BLaER1 treated with 17β-estradiol and CSF1 and Interleukin-3, amounts not matched to agents 10 nM and 100 nM (cell line): ENCODE data around the gene EID2.

Experiments
- H3K27ac ChIP-seq, 11 experiments: shearing (Covaris generic); formaldehyde crosslinking; 2 replicates each; pipeline ENCODE4 v1.8.1; 2022
- H3K27me3 ChIP-seq, 11 experiments: shearing (Covaris generic); formaldehyde crosslinking; 2 replicates each; pipeline ENCODE4 v1.8.1; 2022
- H3K36me3 ChIP-seq, 11 experiments: shearing (Covaris generic); formaldehyde crosslinking; 2 replicates each; pipeline ENCODE4 v1.8.1; 2022
- H3K4me1 ChIP-seq, 10 experiments: shearing (Covaris generic); formaldehyde crosslinking; 2 replicates each; pipeline ENCODE4 v1.8.1; 2022
- H3K4me2 ChIP-seq, 11 experiments: shearing (Covaris generic); formaldehyde crosslinking; 2 replicates each; pipeline ENCODE4 v1.8.1; 2022
- H3K4me3 ChIP-seq, 10 experiments: shearing (Covaris generic); formaldehyde crosslinking; 2 replicates each; pipeline ENCODE4 v1.8.1; 2022
- H3K9ac ChIP-seq, 11 experiments: shearing (Covaris generic); formaldehyde crosslinking; 2 replicates each; pipeline ENCODE4 v1.8.1; 2022
- H3K9me3 ChIP-seq, 11 experiments: shearing (Covaris generic); formaldehyde crosslinking; replicated peaks in 1 of 11; 2 replicates each; pipeline ENCODE4 v1.8.1; 2022
- H4K20me1 ChIP-seq, 11 experiments: shearing (Covaris generic); formaldehyde crosslinking; 2 replicates each; pipeline ENCODE4 v1.8.1; 2022
- Cebpa-rat ChIP-seq, 11 experiments: shearing (Covaris generic); IDR thresholded peaks; 2 replicates each; pipeline ENCODE4 v1.8.1; 2022

The EID2 gene

DNA sequence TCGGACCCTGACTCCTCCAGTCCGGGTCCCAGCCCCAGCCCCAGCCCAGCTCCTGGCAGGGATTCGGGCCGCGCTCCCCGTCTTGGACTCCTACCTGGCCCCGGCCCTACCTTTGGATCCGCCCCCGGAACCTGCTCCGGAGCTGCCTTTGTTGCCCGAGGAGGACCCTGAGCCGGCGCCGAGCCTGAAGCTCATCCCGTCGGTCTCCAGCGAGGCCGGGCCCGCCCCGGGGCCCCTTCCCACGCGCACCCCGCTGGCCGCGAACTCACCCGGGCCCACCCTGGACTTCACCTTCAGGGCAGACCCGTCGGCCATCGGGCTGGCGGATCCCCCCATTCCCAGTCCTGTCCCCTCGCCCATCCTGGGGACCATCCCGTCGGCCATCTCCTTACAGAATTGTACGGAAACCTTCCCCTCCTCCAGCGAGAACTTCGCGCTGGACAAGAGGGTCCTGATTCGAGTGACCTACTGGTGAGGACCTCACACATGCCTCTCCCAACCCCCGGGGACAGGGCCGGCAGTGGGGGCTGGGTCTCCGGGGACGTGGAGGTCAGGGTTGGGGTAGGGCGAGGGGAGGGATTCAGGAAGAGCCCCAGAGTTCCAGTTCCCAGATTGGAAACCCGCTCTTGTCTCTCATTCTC, 24.3 kb downstream of the EID2 start:
- H4K20me1 ChIP-seq, result peaks cover 0 to 15% (median 0%) of the 10 kb centered on the region in 11 experiments; a peak in 5 of 22 replicates
- H3K36me3 ChIP-seq, result no peaks in the 10 kb centered on the region
- peaks cover 5 to 21% (median 14%) of the 10 kb centered on the region in 10 experiments; a peak in 15 of 20 replicates for H3K4me1 ChIP-seq
- H3K9me3 ChIP-seq, result peaks cover 0 to 6% (median 0%) of the 10 kb centered on the region in 11 experiments; a peak in 1 of 22 replicates
- H3K4me2 ChIP-seq, result peak overlapping the region in 7 of 11 experiments; percentile 5 to 49 (median 39); a peak in 8 of 22 replicates
- peaks cover 41 to 73% (median 58%) of the 10 kb centered on the region in 11 experiments for H3K27me3 ChIP-seq
- H3K4me3 ChIP-seq, result peak overlapping the region in 1 of 10 experiments; percentile 44; a peak in 1 of 20 replicates
- no peak overlapping the region for H3K9ac ChIP-seq
- TF ChIP-seq Cebpa-rat (IDR thresholded peaks at IDR 0.05), result no peak
- H3K27ac ChIP-seq, result no peak overlapping the region

DNA sequence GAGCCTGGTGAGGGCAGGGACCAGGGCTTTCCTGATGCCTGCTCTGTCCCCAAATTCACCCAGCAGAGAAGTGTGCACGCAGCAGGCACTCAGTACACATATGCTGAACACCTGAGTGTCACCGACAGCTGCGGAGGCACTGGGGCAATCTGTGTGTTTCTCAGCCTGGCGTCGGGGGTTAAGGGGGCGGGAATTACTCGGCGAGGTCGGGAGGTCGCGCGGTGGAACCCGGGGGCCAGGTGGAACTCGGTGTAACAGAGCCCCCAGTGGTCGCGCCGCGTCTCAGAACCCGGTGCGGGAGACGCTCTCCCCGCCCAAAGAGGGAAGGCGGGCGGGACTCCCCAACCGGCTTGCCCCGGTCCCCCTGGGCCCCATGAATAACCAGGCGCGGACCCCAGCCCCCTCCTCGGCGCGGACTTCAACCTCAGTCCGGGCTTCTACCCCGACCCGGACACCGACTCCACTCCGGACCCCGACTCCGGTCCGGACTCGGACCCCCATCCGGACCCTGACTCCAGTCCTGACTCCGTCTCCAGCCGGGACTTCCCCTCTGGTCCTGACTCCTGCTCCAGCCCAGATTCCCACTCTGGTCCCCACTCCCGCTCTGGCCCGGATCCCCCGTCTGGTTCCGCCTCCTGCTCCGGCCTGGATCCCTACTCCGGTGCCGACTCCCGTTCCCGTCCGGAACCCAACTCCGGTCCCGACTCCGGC, 25.0 kb downstream of the EID2 start, which contains the start of gene SELENOV:
Gene SELENOV (plus strand): TSS at position 300 of the 711 bp plus-strand sequence. CDS start 74 bp downstream, at position 374.
- Histone ChIP-seq H3K4me1 (peaks cover 5 to 21% (median 14%) of the 10 kb centered on the region in 10 experiments; a peak in 15 of 20 replicates), H3K27me3 (peaks cover 41 to 73% (median 58%) of the 10 kb centered on the region in 11 experiments), H3K9me3 (peaks cover 0 to 6% (median 0%) of the 10 kb centered on the region in 11 experiments; a peak in 1 of 22 replicates), H3K9ac (no peak within 1 kb of the TSS), H3K36me3 (no peaks in the 10 kb centered on the region), H3K4me3 (peak within 1 kb of the TSS in 1 of 10 experiments; percentile 44; a peak in 2 of 20 replicates), H3K4me2 (peak within 1 kb of the TSS; percentile 5 to 49 (median 35); a peak in 19 of 22 replicates), H3K27ac (no peak within 1 kb of the TSS), H4K20me1 (peaks cover 0 to 15% (median 0%) of the 10 kb centered on the region in 11 experiments; a peak in 5 of 22 replicates)
- no peak for TF ChIP-seq Cebpa-rat (IDR thresholded peaks at IDR 0.05)

DNA sequence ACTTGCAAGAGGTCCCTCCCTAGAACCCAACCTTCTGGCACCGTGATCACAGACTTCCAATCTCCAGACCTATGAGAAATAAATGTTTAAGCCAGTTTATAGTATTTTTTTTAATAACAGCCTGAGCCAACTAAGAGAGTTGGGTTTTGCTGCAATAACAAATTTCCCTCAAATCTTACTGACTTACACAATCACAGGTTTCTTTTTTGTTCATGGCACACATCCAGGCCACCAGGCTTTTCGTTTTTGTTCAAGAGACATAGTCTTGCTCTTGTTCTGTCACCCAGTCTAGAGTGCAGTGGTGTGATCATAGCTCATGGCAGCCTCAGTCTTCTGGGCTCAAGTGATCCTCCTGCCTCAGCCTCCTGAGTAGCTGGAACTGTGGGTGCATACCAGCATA, 27.0 kb downstream of the EID2 start:
- TF ChIP-seq Cebpa-rat (IDR thresholded peaks at IDR 0.05), result no peak
- H4K20me1 ChIP-seq, result peaks cover 0 to 15% (median 0%) of the 10 kb centered on the region in 11 experiments; a peak in 5 of 22 replicates
- peaks cover 0 to 6% (median 0%) of the 10 kb centered on the region in 11 experiments; a peak in 1 of 22 replicates for H3K9me3 ChIP-seq
- no peak overlapping the region for H3K9ac ChIP-seq
- peaks cover 50 to 79% (median 71%) of the 10 kb centered on the region in 11 experiments for H3K27me3 ChIP-seq
- H3K27ac ChIP-seq, result no peak overlapping the region
- no peak overlapping the region for H3K4me2 ChIP-seq
- H3K4me3 ChIP-seq, result no peak overlapping the region
- H3K36me3 ChIP-seq, result no peaks in the 10 kb centered on the region
- peaks cover 0 to 14% (median 8%) of the 10 kb centered on the region in 10 experiments; a peak in 13 of 20 replicates for H3K4me1 ChIP-seq

DNA sequence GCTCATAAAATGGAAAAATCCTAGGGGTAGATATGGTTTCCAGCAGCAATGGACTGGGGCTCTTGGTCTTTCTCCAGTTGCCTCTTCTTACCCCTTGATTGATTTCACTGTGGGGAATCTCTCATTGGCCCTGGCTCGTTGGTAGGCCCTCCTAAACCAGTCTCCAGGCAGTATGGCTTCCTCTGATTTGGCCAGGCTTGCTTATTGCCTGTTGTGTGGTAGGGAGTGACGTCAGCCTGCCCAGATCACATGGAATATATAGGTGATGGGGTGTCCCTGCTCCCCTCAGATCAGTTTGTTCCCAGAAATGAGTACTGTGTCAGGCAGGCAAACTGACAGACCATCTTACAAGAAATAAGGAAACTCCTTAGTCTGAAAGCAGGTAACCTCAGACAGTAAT, 30.7 kb downstream of the EID2 start:
- peaks cover 55 to 74% (median 68%) of the 10 kb centered on the region in 11 experiments for H3K27me3 ChIP-seq
- peaks cover 0 to 15% (median 13%) of the 10 kb centered on the region in 10 experiments; a peak in 7 of 20 replicates for H3K4me1 ChIP-seq
- peaks cover 0 to 4% (median 0%) of the 10 kb centered on the region in 11 experiments; a peak in 1 of 22 replicates for H3K36me3 ChIP-seq
- H3K27ac ChIP-seq, result no peak overlapping the region
- no peak overlapping the region for H3K4me3 ChIP-seq
- H3K4me2 ChIP-seq, result no peak overlapping the region
- no peak for TF ChIP-seq Cebpa-rat (IDR thresholded peaks at IDR 0.05)
- peaks cover 0 to 8% (median 0%) of the 10 kb centered on the region in 11 experiments; a peak in 4 of 22 replicates for H4K20me1 ChIP-seq
- no peak overlapping the region for H3K9ac ChIP-seq
- H3K9me3 ChIP-seq, result no peaks in the 10 kb centered on the region

DNA sequence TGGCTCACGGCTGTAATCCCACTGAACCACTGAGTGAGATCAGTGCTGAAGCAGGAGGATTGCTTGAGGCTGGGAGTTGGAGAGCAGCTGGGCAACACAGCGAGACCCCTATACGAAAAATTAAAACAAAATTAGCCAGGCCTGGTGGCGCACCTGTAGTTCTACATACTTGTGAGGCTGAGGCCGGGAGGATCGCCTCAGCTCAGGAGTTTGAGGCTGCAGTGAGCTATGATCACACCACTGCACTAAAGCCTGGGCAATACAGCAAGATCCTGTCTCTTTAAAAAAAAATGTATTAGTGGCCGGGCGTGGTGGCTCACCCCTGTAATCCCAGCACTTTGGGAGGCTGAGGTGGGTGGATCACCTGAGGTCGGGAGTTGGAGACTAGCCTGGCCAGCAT, 31.3 kb downstream of the EID2 start:
- Histone ChIP-seq H3K9me3 (no peaks in the 10 kb centered on the region), H3K9ac (no peak overlapping the region), H3K4me1 (peaks cover 0 to 15% (median 13%) of the 10 kb centered on the region in 10 experiments; a peak in 7 of 20 replicates), H4K20me1 (peaks cover 0 to 9% (median 0%) of the 10 kb centered on the region in 11 experiments; a peak in 3 of 22 replicates), H3K4me2 (no peak overlapping the region), H3K4me3 (no peak overlapping the region), H3K36me3 (peaks cover 0 to 8% (median 0%) of the 10 kb centered on the region in 11 experiments; a peak in 1 of 22 replicates), H3K27ac (no peak overlapping the region), H3K27me3 (peaks cover 49 to 68% (median 62%) of the 10 kb centered on the region in 11 experiments)
- no peak for TF ChIP-seq Cebpa-rat (IDR thresholded peaks at IDR 0.05)

DNA sequence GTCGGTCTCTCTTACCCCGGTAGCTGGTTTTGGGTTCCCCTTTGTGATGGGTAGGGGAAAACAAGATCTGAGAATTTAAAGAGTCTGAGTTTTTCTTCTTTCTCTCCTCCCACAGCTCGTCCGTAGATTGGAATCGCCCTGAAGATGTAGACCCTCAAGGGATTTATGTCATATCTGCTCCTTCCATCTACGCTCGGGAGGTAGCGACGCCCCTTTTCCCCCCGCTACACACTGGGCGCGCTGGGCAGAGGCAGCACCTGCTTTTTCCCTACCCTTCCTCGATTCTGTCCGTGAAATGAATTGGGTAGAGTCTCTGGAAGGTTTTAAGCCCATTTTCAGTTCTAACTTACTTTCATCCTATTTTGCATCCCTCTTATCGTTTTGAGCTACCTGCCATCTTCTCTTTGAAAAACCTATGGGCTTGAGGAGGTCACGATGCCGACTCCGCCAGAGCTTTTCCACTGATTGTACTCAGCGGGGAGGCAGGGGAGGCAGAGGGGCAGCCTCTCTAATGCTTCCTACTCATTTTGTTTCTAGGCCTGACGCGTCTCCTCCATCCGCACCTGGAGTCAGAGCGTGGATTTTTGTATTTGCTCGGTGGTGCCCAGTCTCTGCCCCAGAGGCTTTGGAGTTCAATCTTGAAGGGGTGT, 32.1 kb downstream of the EID2 start:
- H3K27me3 ChIP-seq, result peaks cover 41 to 61% (median 54%) of the 10 kb centered on the region in 11 experiments
- H3K36me3 ChIP-seq, result peaks cover 0 to 8% (median 0%) of the 10 kb centered on the region in 11 experiments; a peak in 1 of 22 replicates
- no peak overlapping the region for H3K27ac ChIP-seq
- peak overlapping the region; percentile 62 to 87 (median 80) for H3K4me2 ChIP-seq
- TF ChIP-seq Cebpa-rat (IDR thresholded peaks at IDR 0.05), result no peak
- H3K4me3 ChIP-seq, result peak overlapping the region; percentile 49 to 71 (median 62); a peak in 19 of 20 replicates
- H3K4me1 ChIP-seq, result peaks cover 0 to 15% (median 13%) of the 10 kb centered on the region in 10 experiments; a peak in 7 of 20 replicates
- H4K20me1 ChIP-seq, result peaks cover 0 to 9% (median 0%) of the 10 kb centered on the region in 11 experiments; a peak in 3 of 22 replicates
- H3K9me3 ChIP-seq, result no peaks in the 10 kb centered on the region
- H3K9ac ChIP-seq, result peak overlapping the region in 8 of 11 experiments; percentile 49 to 65 (median 55); a peak in 11 of 22 replicates

DNA sequence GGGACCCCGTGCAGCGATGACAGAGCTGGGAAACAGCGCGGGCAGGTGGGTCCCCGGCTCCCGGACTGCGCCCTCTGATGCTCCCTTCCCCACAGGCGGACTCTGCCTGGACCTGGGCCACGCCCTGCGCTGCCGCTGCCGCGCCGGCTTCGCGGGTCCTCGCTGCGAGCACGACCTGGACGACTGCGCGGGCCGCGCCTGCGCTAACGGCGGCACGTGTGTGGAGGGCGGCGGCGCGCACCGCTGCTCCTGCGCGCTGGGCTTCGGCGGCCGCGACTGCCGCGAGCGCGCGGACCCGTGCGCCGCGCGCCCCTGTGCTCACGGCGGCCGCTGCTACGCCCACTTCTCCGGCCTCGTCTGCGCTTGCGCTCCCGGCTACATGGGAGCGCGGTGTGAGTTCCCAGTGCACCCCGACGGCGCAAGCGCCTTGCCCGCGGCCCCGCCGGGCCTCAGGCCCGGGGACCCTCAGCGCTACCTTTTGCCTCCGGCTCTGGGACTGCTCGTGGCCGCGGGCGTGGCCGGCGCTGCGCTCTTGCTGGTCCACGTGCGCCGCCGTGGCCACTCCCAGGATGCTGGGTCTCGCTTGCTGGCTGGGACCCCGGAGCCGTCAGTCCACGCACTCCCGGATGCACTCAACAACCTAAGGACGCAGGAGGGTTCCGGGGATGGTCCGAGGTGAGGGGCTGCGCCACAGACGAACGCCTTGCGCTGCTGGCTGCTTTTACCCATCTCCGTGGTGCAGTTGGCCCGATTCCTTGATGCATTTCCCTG, 32.8 kb downstream of the EID2 start:
- H3K4me1 ChIP-seq, result peaks cover 0 to 15% (median 13%) of the 10 kb centered on the region in 10 experiments; a peak in 7 of 20 replicates
- TF ChIP-seq Cebpa-rat (IDR thresholded peaks at IDR 0.05), result no peak
- peak overlapping the region; percentile 49 to 71 (median 62) for H3K4me3 ChIP-seq
- peak overlapping the region; percentile 62 to 87 (median 80) for H3K4me2 ChIP-seq
- H3K9me3 ChIP-seq, result no peaks in the 10 kb centered on the region
- H3K36me3 ChIP-seq, result peaks cover 0 to 8% (median 0%) of the 10 kb centered on the region in 11 experiments; a peak in 1 of 22 replicates
- H4K20me1 ChIP-seq, result peaks cover 0 to 9% (median 0%) of the 10 kb centered on the region in 11 experiments; a peak in 3 of 22 replicates
- peak overlapping the region in 10 of 11 experiments; percentile 45 to 65 (median 53); a peak in 18 of 22 replicates for H3K9ac ChIP-seq
- peaks cover 38 to 53% (median 47%) of the 10 kb centered on the region in 11 experiments for H3K27me3 ChIP-seq
- 0 out of 22 replicates have a peak overlapping the region, but pooled peaks of 1 of the 11 experiments have one; percentile 17 for H3K27ac ChIP-seq
